Hepatocyte (in vitro differentiated cells): ENCODE results near the gene SNED1.

Experiments
- EZH2 ChIP-seq: fragments of 200-600 bp; sonication (generic); IDR thresholded peaks from 2 replicates; pipeline ENCODE4 v1.6.1; 2016; ENCODE audit warnings: antibody characterized with exemption, mild to moderate bottlenecking, borderline replicate concordance
- EZH2phosphoT487 ChIP-seq: fragments of 200-600 bp; sonication (generic); IDR thresholded peaks from one replicate; pipeline ENCODE4 v1.6.1; 2018; ENCODE audit warnings: antibody characterized with exemption, mild to moderate bottlenecking, low read depth, moderate library complexity; ENCODE audit not compliant: unreplicated experiment, severe bottlenecking
- TF ChIP-seq, protein P1 (sequence below): fragments of 200-600 bp; sonication (generic); IDR thresholded peaks from 2 replicates; pipeline ENCODE4 v1.5.1; 2016; ENCODE audit warnings: antibody characterized with exemption, mild to moderate bottlenecking; ENCODE audit not compliant: poor library complexity

DNA sequence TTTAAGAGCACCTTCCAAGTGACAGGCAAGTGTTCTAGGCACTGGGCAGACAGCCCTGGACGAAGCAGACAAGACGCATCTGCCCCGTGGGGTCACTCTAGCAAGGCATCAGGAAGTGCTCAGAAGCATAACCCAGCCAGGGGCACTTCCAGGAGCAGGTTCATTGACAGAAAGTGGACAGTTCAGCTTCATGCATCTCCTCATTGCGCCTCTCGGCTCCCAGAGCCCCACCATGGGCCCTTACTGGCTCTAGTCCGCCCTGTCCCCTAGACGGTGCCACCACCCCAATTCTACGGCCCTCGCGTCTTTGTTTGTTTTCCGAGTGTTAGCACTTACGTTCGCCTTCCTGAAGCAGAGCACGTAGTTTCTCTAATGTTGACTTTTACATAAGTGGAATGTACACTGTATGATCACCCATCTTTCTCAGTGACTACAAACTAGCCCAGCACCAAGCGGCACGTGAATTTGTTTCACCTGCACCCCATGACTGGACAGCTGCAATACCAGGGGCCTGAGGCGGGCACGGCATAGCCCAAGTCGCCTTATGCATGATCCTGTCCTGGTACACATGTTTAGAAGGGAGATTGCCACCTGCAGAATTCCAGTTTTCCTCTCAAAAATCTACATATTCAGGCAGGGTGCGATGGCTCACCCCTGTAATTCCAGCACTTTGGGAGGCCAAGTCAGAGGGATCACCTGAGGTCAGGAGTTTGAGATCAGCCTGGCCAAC is 33.2 kb downstream of the SNED1 start:
- TF ChIP-seq, protein P1, sequence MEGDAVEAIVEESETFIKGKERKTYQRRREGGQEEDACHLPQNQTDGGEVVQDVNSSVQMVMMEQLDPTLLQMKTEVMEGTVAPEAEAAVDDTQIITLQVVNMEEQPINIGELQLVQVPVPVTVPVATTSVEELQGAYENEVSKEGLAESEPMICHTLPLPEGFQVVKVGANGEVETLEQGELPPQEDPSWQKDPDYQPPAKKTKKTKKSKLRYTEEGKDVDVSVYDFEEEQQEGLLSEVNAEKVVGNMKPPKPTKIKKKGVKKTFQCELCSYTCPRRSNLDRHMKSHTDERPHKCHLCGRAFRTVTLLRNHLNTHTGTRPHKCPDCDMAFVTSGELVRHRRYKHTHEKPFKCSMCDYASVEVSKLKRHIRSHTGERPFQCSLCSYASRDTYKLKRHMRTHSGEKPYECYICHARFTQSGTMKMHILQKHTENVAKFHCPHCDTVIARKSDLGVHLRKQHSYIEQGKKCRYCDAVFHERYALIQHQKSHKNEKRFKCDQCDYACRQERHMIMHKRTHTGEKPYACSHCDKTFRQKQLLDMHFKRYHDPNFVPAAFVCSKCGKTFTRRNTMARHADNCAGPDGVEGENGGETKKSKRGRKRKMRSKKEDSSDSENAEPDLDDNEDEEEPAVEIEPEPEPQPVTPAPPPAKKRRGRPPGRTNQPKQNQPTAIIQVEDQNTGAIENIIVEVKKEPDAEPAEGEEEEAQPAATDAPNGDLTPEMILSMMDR, result no peak
- TF ChIP-seq EZH2phosphoT487 (no peak), EZH2 (no peak)
